ENCODE data around the gene AKAP12. TPM values are rescaled to one million over a fixed set of nuclear protein-coding genes. Genes with fewer than 3 reads are reported as not detected.

Gene AKAP12
- polyA plus RNA-seq, 2 of the 4 experiments (the other 2 are of a cell fraction), result 32.1 to 192 TPM

DNA sequence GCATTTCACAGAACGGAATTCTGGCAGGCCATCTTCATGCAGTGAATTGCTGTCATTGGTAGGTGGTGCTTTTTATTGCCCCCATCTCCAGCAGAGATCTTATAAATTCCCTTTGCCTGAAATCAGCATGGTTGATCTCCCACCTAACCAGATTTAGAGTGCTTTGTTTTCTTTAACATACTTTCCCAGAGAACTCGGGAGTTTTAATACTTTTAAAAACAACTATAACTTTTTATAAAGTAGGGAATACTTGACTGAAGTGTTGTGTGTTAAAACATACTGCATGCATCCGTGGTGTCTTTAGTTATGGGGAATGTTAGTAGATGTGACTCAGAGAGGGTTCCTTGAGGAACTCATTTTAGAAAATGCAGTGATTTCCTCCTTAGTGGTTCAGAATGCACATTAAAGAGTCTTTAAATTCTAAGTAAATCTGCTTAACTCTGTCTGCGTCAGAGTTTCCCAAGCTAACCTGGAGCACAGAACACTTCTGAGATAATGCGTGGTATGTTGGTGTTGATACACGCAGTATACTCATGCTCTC is 54.9 kb downstream of the AKAP12 start:
- no peak overlapping the region for H3K4me2 ChIP-seq
- no peak overlapping the region for H3K4me3 ChIP-seq
- 80% methylated on average over 6 of the region's 6 CpGs for WGBS (ENCODE audit: missing lambda C conversion rate)
- CTCF ChIA-PET, result interaction anchor here (1.0 to 2.7 kb wide), 2 partner anchors 30 to 281 kb away, joined by 3 to 10 read pairs; no protein-coding TSS in a partner anchor
- no peak for FAIRE-seq
- POLR2A ChIA-PET, result no interaction called here
- no peaks in the 10 kb centered on the region for H3K9me3 ChIP-seq
- TF ChIP-seq, protein P1, sequence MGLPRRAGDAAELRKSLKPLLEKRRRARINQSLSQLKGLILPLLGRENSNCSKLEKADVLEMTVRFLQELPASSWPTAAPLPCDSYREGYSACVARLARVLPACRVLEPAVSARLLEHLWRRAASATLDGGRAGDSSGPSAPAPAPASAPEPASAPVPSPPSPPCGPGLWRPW (IDR thresholded peaks at IDR 0.05), result no peak
- TF ChIP-seq RFX5 (IDR thresholded peaks at IDR 0.05) (no peak), CBX2 (IDR thresholded peaks at IDR 0.05; ENCODE audit: borderline replicate concordance, low read depth) (no peak)
- TF ChIP-seq, protein P2, sequence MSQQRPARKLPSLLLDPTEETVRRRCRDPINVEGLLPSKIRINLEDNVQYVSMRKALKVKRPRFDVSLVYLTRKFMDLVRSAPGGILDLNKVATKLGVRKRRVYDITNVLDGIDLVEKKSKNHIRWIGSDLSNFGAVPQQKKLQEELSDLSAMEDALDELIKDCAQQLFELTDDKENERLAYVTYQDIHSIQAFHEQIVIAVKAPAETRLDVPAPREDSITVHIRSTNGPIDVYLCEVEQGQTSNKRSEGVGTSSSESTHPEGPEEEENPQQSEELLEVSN (IDR thresholded peaks at IDR 0.05; ENCODE audit: borderline replicate concordance, low read depth), result no peak
- H3K4me1 ChIP-seq, result no peaks in the 10 kb centered on the region
- H3K27ac ChIP-seq, result no peak overlapping the region
- no peak for DNase-seq (ENCODE audit: low read depth in 1 of 2, low spot score in 1 of 2)
- ATAC-seq, result no peak

DNA sequence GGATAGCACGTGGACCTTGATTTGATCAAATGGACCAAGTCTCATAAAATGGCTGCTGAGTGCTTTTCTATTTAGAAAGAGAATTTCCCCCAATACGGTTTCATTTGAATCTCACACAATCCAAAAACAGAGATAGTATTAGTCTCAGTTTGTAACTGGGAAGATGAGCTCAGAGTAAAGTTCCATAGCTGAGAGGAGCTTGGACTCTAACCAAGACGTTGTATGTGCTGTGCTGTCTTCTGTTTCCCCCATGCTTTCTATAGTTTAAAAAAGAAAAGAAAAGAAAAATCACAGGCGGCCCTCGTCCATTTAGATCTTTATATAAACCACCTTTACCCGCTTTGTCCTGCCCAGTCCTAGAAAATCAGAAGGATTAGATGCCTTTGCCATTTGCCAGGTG is 58.1 kb downstream of the AKAP12 start:
- ATAC-seq (no peak), FAIRE-seq (no peak), DNase-seq (ENCODE audit: low read depth in 1 of 2, low spot score in 1 of 2) (no peak)
- ChIA-PET POLR2A (no interaction called here), CTCF (interaction anchor here (0.9 kb wide), 1 partner anchor 284 kb away, joined by 4 read pairs; no protein-coding TSS in a partner anchor)
- TF ChIP-seq GATA3 (IDR thresholded peaks at IDR 0.05; ENCODE audit: borderline replicate concordance), result no peak
- TF ChIP-seq HDAC2 (IDR thresholded peaks at IDR 0.05), result no peak
- TF ChIP-seq SMC3 (IDR thresholded peaks at IDR 0.05), result no peak
- TF ChIP-seq TFCP2L1 (CRISPR knock-in tag; IDR thresholded peaks at IDR 0.05), result no peak
- TF ChIP-seq KDM5A (IDR thresholded peaks at IDR 0.05), result no peak
- TF ChIP-seq RAD21 (conservative IDR thresholded peaks at IDR 0.05 in 1 of 2, IDR thresholded peaks at IDR 0.05 in 1 of 2), result no peak
- TF ChIP-seq, protein P3, sequence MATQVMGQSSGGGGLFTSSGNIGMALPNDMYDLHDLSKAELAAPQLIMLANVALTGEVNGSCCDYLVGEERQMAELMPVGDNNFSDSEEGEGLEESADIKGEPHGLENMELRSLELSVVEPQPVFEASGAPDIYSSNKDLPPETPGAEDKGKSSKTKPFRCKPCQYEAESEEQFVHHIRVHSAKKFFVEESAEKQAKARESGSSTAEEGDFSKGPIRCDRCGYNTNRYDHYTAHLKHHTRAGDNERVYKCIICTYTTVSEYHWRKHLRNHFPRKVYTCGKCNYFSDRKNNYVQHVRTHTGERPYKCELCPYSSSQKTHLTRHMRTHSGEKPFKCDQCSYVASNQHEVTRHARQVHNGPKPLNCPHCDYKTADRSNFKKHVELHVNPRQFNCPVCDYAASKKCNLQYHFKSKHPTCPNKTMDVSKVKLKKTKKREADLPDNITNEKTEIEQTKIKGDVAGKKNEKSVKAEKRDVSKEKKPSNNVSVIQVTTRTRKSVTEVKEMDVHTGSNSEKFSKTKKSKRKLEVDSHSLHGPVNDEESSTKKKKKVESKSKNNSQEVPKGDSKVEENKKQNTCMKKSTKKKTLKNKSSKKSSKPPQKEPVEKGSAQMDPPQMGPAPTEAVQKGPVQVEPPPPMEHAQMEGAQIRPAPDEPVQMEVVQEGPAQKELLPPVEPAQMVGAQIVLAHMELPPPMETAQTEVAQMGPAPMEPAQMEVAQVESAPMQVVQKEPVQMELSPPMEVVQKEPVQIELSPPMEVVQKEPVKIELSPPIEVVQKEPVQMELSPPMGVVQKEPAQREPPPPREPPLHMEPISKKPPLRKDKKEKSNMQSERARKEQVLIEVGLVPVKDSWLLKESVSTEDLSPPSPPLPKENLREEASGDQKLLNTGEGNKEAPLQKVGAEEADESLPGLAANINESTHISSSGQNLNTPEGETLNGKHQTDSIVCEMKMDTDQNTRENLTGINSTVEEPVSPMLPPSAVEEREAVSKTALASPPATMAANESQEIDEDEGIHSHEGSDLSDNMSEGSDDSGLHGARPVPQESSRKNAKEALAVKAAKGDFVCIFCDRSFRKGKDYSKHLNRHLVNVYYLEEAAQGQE (IDR thresholded peaks at IDR 0.05), result no peak
- TF ChIP-seq, protein P4, sequence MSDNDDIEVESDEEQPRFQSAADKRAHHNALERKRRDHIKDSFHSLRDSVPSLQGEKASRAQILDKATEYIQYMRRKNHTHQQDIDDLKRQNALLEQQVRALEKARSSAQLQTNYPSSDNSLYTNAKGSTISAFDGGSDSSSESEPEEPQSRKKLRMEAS (IDR thresholded peaks at IDR 0.05), result no peak
- TF ChIP-seq KDM1A (IDR thresholded peaks at IDR 0.05; ENCODE audit: low read depth), result no peak
- no peak for TF ChIP-seq CBX8 (IDR thresholded peaks at IDR 0.05)
- no peak for TF ChIP-seq ZSCAN20 (CRISPR knock-in tag; IDR thresholded peaks at IDR 0.05)
- TF ChIP-seq MYC (IDR thresholded peaks at IDR 0.05; ENCODE audit: borderline replicate concordance, low read length), result no peak
- TF ChIP-seq, protein P5, sequence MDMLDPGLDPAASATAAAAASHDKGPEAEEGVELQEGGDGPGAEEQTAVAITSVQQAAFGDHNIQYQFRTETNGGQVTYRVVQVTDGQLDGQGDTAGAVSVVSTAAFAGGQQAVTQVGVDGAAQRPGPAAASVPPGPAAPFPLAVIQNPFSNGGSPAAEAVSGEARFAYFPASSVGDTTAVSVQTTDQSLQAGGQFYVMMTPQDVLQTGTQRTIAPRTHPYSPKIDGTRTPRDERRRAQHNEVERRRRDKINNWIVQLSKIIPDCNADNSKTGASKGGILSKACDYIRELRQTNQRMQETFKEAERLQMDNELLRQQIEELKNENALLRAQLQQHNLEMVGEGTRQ (IDR thresholded peaks at IDR 0.05), result no peak
- TF ChIP-seq FOSB (CRISPR knock-in tag; IDR thresholded peaks at IDR 0.05), result no peak
- TF ChIP-seq, protein P2 (IDR thresholded peaks at IDR 0.05; ENCODE audit: borderline replicate concordance, low read depth), result no peak
- Histone ChIP-seq H3K4me2 (no peak overlapping the region), H3K27ac (no peak overlapping the region), H3K9me3 (no peaks in the 10 kb centered on the region), H3K4me1 (no peaks in the 10 kb centered on the region), H3K4me3 (no peak overlapping the region)
- WGBS (ENCODE audit: missing lambda C conversion rate), result 88% methylated on average over 6 of the region's 6 CpGs
